Cardiac muscle cell (in vitro differentiated cells and primary cell): ENCODE results near the gene TOP3B. TPM values are rescaled to one million over a fixed set of nuclear protein-coding genes. Genes with fewer than 3 reads are reported as not detected.

ENCODE experiments used
- DNase-seq, 2 donors: peaks; one replicate each; pipeline versions ENCODE4 v3.0.0 to v3.0.0-alpha.2; 2010 to 2017; ENCODE audit warnings: low read depth in 1 of 2, low spot score in 1 of 2
- H3K27ac ChIP-seq: fragments of 200-600 bp; sonication (generic); 2 replicates; pipeline ENCODE4 v1.5.1; 2016
- H3K27me3 ChIP-seq: fragments of 200-600 bp; sonication (generic); 2 replicates; pipeline ENCODE4 v1.6.0; 2016; ENCODE audit warnings: control low read depth
- H3K36me3 ChIP-seq: fragments of 200-600 bp; sonication (generic); 2 replicates; pipeline ENCODE4 v1.5.1; 2016; ENCODE audit warnings: control low read depth
- H3K4me1 ChIP-seq: fragments of 200-600 bp; sonication (generic); 2 replicates; pipeline ENCODE4 v1.8.1; 2017; ENCODE audit warnings: low read depth, mild to moderate bottlenecking, mixed run types
- H3K4me3 ChIP-seq: fragments of 200-600 bp; sonication (generic); 2 replicates; pipeline ENCODE4 v1.5.1; 2016; ENCODE audit warnings: mild to moderate bottlenecking
- H3K9me3 ChIP-seq: fragments of 200-600 bp; sonication (generic); 2 replicates; pipeline ENCODE4 v1.5.1; 2017; ENCODE audit warnings: low read depth, mild to moderate bottlenecking, control low read depth
- polyA plus RNA-seq: library from polyadenylated mRNA; unstranded; fragments of >200 nt; fragmentation: Nextera tagmentation; extraction: Ambion mirVana; gene quantifications from 2 replicates; pipeline ENCODE4 v1.2.1, GENCODE V29; 2016
- total RNA-seq: library from RNA; depleted of rRNA; stranded (reverse); fragments of >200 nt; gene quantifications from 2 replicates; pipeline ENCODE4 v1.2.3, GENCODE V29; 2016
- TF ChIP-seq, protein P1 (sequence below): IDR thresholded peaks from 2 replicates; pipeline ENCODE4 v1.5.1; 2012; ENCODE audit warnings: low read depth, mild to moderate bottlenecking, low read length

The TOP3B gene
- total and polyA plus RNA-seq, 2 experiments from 2014 or later = 30.7 to 43.6 TPM

DNA sequence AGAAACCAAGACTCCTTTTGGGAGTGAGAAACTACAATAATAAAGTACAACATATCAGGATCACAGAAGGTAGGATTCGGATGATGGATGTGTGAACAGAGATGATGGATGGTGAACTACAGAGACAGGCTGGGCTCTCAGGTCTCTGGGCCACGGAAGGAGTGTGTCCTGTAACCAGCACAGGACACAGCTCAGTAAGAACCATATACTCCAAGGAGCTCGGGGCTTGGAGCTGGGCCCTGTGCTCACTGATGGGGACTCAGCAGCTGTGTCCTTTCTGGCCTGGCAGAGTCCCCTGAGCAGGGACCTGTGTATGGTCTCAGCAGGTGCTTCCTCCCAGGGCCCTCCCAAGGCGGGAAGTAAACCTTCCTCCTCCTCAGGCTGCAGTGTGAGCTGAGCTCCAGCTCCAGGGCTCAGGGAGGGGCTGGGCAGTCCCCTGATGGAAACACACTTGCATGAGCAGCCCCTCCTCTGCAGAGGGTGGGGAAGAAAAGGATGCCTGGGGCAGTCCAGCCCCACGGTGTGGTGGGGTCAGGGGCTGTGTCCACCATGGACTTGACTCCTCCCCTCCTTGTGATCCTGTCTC is 39.8 kb upstream of the TOP3B start:
- no peaks in the 10 kb centered on the region for H3K4me1 ChIP-seq
- H3K36me3 ChIP-seq = no peaks in the 10 kb centered on the region
- no peak overlapping the region for H3K27ac ChIP-seq
- DNase-seq = no peak
- TF ChIP-seq, protein P1, sequence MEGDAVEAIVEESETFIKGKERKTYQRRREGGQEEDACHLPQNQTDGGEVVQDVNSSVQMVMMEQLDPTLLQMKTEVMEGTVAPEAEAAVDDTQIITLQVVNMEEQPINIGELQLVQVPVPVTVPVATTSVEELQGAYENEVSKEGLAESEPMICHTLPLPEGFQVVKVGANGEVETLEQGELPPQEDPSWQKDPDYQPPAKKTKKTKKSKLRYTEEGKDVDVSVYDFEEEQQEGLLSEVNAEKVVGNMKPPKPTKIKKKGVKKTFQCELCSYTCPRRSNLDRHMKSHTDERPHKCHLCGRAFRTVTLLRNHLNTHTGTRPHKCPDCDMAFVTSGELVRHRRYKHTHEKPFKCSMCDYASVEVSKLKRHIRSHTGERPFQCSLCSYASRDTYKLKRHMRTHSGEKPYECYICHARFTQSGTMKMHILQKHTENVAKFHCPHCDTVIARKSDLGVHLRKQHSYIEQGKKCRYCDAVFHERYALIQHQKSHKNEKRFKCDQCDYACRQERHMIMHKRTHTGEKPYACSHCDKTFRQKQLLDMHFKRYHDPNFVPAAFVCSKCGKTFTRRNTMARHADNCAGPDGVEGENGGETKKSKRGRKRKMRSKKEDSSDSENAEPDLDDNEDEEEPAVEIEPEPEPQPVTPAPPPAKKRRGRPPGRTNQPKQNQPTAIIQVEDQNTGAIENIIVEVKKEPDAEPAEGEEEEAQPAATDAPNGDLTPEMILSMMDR = no peak
- H3K4me3 ChIP-seq = no peak overlapping the region
- H3K27me3 ChIP-seq = no peaks in the 10 kb centered on the region
- H3K9me3 ChIP-seq = no peaks in the 10 kb centered on the region

DNA sequence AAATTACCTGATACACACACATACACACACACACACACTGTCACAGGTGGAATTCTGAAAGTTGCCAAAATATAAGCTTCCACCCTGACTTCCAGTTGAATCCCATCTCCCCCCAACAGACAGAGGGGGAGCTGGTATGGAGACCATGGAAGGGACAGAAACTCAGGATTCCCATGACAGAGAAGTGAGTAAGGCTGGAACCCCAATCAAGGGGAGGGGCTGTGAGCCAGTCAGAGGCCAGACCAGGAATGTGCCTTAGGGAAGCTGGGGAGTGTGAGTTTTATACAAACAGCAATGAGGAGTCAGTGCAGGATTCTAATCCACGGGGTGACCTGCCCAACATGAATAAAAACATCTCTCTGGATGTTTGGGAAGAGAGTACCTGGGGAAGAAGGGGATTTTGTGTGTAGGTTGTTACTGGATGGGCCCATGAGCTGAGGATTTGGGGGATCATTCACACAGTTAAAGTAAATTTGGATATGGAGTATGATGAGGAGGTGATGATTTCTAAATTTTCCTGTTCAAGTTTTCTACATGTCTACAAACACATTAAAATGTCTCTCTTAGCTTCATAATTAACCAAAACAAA is 38.7 kb upstream of the TOP3B start:
- Histone ChIP-seq H3K36me3 (no peaks in the 10 kb centered on the region), H3K27me3 (no peaks in the 10 kb centered on the region), H3K9me3 (no peaks in the 10 kb centered on the region), H3K27ac (no peak overlapping the region), H3K4me1 (no peaks in the 10 kb centered on the region), H3K4me3 (no peak overlapping the region)
- DNase-seq = no peak
- TF ChIP-seq, protein P1 = no peak

DNA sequence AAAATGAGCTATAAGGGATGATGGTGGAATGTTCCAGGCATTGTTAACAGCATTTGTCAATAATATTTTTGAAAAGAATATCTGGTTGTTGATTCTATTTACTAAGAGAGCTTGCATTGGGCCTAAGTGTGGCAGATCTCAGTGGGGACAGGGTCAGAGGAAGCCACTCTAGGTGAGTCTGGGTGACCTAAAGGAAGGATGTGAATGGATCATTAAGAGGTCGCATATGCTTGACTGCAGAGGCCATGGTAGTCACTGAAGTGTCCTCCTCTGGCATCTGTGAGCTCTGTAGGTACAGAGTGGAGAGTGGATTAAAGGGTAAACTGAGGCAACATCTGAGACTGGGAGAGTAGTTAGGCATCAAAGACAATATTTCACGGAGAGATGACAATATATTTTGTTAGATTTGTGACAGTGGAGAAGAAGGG is 37.9 kb upstream of the TOP3B start:
- TF ChIP-seq, protein P1 = no peak
- Histone ChIP-seq H3K36me3 (no peaks in the 10 kb centered on the region), H3K4me3 (no peak overlapping the region), H3K9me3 (no peaks in the 10 kb centered on the region), H3K27me3 (peaks cover 4% of the 10 kb centered on the region), H3K4me1 (no peaks in the 10 kb centered on the region), H3K27ac (no peak overlapping the region)
- no peak for DNase-seq

DNA sequence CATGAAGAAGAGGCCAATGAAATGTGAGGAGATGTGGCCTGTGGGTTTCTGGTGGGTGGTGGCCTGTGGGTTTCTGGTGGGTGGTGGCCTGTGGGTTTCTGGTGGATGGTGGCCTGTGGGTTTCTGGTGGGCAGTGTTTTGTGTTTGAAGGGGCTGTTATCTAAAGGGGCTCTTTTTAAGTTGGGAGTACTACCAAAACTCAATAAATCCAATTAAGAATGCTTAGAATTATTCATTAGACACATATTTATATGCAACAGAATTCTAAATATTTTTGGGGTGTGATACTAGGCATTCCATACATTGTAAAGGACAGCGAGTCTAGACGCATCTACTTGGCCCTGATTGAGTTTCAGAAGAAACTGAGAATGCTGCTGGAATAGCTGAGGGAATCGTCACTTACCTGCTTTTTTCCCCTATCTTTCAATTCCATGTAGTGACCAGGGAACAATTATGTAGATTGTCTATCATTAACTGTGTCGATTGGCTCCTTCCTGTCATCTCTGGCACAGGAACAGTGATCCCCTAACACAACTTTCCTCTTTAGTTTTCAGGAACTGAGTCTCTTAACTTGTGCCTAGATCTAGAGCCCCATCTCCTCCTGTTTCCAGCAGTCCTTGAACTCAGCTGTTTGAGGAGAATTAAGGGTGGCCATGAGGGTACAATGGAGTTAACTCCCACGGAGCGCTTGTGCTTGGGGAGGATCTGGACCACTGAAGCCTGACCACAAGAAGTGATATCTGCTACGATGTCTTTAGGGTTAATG is 37.3 kb upstream of the TOP3B start:
- H3K9me3 ChIP-seq = no peaks in the 10 kb centered on the region
- no peak overlapping the region for H3K27ac ChIP-seq
- no peaks in the 10 kb centered on the region for H3K36me3 ChIP-seq
- no peak overlapping the region for H3K4me3 ChIP-seq
- H3K4me1 ChIP-seq = no peaks in the 10 kb centered on the region
- H3K27me3 ChIP-seq = peaks cover 4% of the 10 kb centered on the region
- DNase-seq = no peak
- TF ChIP-seq, protein P1 = no peak

DNA sequence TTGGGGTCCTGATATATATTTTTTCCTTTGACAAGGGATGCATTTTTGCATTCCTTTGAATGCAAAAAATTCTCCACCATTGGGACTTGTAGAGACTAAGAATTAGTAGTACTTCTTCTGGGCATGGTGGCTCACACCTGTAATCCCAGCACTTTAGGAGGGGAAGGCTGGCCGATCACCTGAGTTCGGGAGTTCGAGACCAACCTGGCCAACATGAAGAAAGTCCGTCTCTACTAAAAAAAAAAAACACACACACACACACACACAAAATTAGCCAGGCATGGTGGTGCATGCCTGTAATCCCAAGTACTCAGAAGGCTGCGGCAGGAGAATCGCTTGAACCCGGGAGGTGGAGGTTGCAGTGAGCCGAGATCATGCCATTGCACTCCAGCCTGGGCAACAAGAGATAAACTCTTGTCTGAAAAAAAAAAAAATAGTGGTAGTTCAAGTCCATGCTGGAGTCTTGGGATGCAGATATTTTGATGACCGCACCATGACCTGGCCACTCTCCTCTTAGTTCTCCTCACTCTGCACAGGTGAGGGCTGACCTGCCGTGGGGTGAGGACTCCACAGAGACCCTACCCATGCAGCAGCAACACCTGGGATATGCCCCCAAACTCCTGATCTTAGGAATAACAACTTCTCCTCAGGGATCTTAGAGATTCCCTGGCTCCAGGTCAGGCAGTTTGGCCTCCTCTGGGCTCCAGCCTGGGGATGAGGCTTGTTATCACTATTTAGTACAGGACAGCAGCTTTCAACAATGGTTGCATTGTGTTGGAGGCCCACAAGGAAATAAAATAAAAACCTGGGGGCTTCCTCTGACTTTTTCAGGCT is 36.5 kb upstream of the TOP3B start:
- H3K36me3 ChIP-seq = no peaks in the 10 kb centered on the region
- H3K27ac ChIP-seq = no peak overlapping the region
- no peaks in the 10 kb centered on the region for H3K4me1 ChIP-seq
- no peak for DNase-seq
- H3K9me3 ChIP-seq = no peaks in the 10 kb centered on the region
- TF ChIP-seq, protein P1 = no peak
- peaks cover 4% of the 10 kb centered on the region for H3K27me3 ChIP-seq
- H3K4me3 ChIP-seq = no peak overlapping the region
